IMR-90 (cell line): ENCODE data around the gene TARS3. TPM values are rescaled to one million over a fixed set of nuclear protein-coding genes. Genes with fewer than 3 reads are reported as not detected.
"Not testable (repeated sequence)": the region's sequence is repeated elsewhere in the genome, so short reads cannot be mapped to it uniquely, and the experiment has no call there.

Experiments
- ATAC-seq: fragments of 200-7000 bp; cut with Tn5 transposase; 2 replicates; pipeline ENCODE4 v1.9.1; 2020; ENCODE audit warnings: low read depth, mild to moderate bottlenecking, moderate library complexity
- BruUV-seq: library from RNA; stranded (reverse); fragments of 400-500 nt; replicated peaks from 2 replicates; lab custom pipeline; 2021; lab: Mats Ljungman, UMichigan
- CTCF ChIA-PET: fragments of 300-600 bp; formaldehyde crosslinking; extraction: SDS; loops from one replicate; lab custom pipeline; 2021; ENCODE audit warnings: antibody characterized with exemption; lab: Yijun Ruan, JAX
- POLR2A ChIA-PET: fragments of 300-600 bp; sonication (Branson Sonifier 250); formaldehyde crosslinking; loops from one replicate; lab custom pipeline; 2022; ENCODE audit warnings: antibody characterized with exemption; ENCODE audit not compliant: unreplicated experiment; lab: Charles Lee
- DNase-seq: peaks from one replicate; pipeline ENCODE4 v3.0.0; 2013
- H2AFZ ChIP-seq: replicated peaks from 2 replicates; pipeline ENCODE3; 2013; ENCODE audit warnings: low read length, mild to moderate bottlenecking; ENCODE audit not compliant: poor library complexity
- H2AK5ac ChIP-seq: 2 replicates; pipeline ENCODE4 v1.6.1; 2013; ENCODE audit warnings: low read depth, low read length, inconsistent platforms
- H2AK9ac ChIP-seq: replicated peaks from 2 replicates; pipeline ENCODE3; 2013; ENCODE audit warnings: mild to moderate bottlenecking, low read depth, low read length, moderate library complexity; ENCODE audit not compliant: poor library complexity
- H2BK120ac ChIP-seq: 2 replicates; pipeline ENCODE4 v1.6.1; 2013; ENCODE audit warnings: low read depth, low read length, inconsistent platforms
- H2BK15ac ChIP-seq: 3 replicates; pipeline ENCODE4 v1.6.1; 2013; ENCODE audit warnings: low read depth, low read length, inconsistent platforms
- H2BK20ac ChIP-seq: 2 replicates; pipeline ENCODE4 v1.6.1; 2013; ENCODE audit warnings: low read depth, mild to moderate bottlenecking, inconsistent platforms, low read length, moderate library complexity
- H2BK5ac ChIP-seq: 2 replicates; pipeline ENCODE4 v1.6.1; 2013; ENCODE audit warnings: mild to moderate bottlenecking, low read depth, low read length, inconsistent platforms; ENCODE audit not compliant: poor library complexity, severe bottlenecking
- H3K14ac ChIP-seq: replicated peaks from 2 replicates; pipeline ENCODE4 v1.6.1; 2013; ENCODE audit warnings: low read depth, low read length, inconsistent platforms
- H3K18ac ChIP-seq: 2 replicates; pipeline ENCODE4 v1.6.1; 2013; ENCODE audit warnings: low read depth, low read length, control low read depth
- H3K23ac ChIP-seq: 2 replicates; pipeline ENCODE4 v1.6.1; 2013; ENCODE audit warnings: low read depth, low read length, inconsistent platforms
- H3K27ac ChIP-seq: 2 replicates; pipeline ENCODE4 v1.5.1; 2013; ENCODE audit warnings: mild to moderate bottlenecking, control low read depth, low read length; ENCODE audit not compliant: insufficient read depth
- H3K27me3 ChIP-seq: 2 replicates; pipeline ENCODE4 v1.6.1; 2013; ENCODE audit warnings: low read length; ENCODE audit not compliant: control insufficient read depth, insufficient read depth
- H3K36me3 ChIP-seq: 2 replicates; pipeline ENCODE4 v1.6.1; 2013; ENCODE audit warnings: low read length, mixed read lengths; ENCODE audit not compliant: control insufficient read depth, insufficient read depth
- H3K4ac ChIP-seq: 2 replicates; pipeline ENCODE4 v1.6.1; 2013; ENCODE audit warnings: low read depth, low read length, inconsistent platforms
- H3K4me1 ChIP-seq: 2 replicates; pipeline ENCODE4 v1.6.1; 2013; ENCODE audit warnings: low read length, mixed read lengths; ENCODE audit not compliant: control insufficient read depth, insufficient read depth
- H3K4me2 ChIP-seq: 2 replicates; pipeline ENCODE4 v1.6.1; 2013; ENCODE audit warnings: low read depth, mild to moderate bottlenecking, control low read depth, low read length, moderate library complexity
- H3K4me3 ChIP-seq: 2 replicates; pipeline ENCODE4 v1.5.1; 2013; ENCODE audit warnings: low read depth, mild to moderate bottlenecking, control low read depth, low read length, moderate library complexity; ENCODE audit not compliant: insufficient read depth
- H3K56ac ChIP-seq: 2 replicates; pipeline ENCODE4 v1.6.1; 2013; ENCODE audit warnings: low read length, inconsistent platforms; ENCODE audit not compliant: insufficient read depth; ENCODE audit errors: extremely low read depth
- H3K79me1 ChIP-seq, 2 experiments: 2 replicates each; pipeline ENCODE4 v1.6.1; 2013; ENCODE audit warnings: low read length in 2 of 2, inconsistent platforms in 1 of 2, low read depth in 1 of 2
- H3K9ac ChIP-seq: 2 replicates; pipeline ENCODE4 v1.6.1; 2013; ENCODE audit warnings: low read depth, low read length, control low read depth
- H3K9me1 ChIP-seq: 2 replicates; pipeline ENCODE4 v1.6.1; 2013; ENCODE audit warnings: low read length, inconsistent platforms; ENCODE audit not compliant: insufficient read depth
- H3K9me3 ChIP-seq: 2 replicates; pipeline ENCODE4 v1.6.1; 2013; ENCODE audit warnings: low read length; ENCODE audit not compliant: control insufficient read depth, insufficient read depth
- H4K20me1 ChIP-seq: 2 replicates; pipeline ENCODE4 v1.6.1; 2013; ENCODE audit warnings: low read length, inconsistent platforms; ENCODE audit not compliant: insufficient read depth
- H4K5ac ChIP-seq: 2 replicates; pipeline ENCODE4 v1.6.1; 2013; ENCODE audit warnings: mild to moderate bottlenecking, low read depth, low read length, control low read depth
- H4K8ac ChIP-seq, 2 experiments: 2 replicates each; pipeline ENCODE4 v1.6.1; 2013; ENCODE audit warnings: low read depth in 2 of 2, low read length in 2 of 2, control low read depth in 1 of 2, inconsistent platforms in 1 of 2
- H4K91ac ChIP-seq: 2 replicates; pipeline ENCODE4 v1.6.1; 2013; ENCODE audit warnings: low read depth, low read length, inconsistent platforms; ENCODE audit not compliant: insufficient read depth
- WGBS, 2 experiments: methylation state at CpG; one replicate each; pipeline versions ENCODE4 v1.1.5 to v1.1.7; 2013; ENCODE audit warnings: missing lambda C conversion rate in 2 of 2; ENCODE audit not compliant: insufficient read length in 1 of 2; ENCODE audit errors: extremely low coverage in 2 of 2; 5-methylcytosine and 5-hydroxymethylcytosine counted together
- dilution Hi-C: fragments of 300-500 bp; cut with HindIII; formaldehyde crosslinking; loops from one replicate; pipeline ENCODE4 v1.14.3; 2018; ENCODE audit warnings: low sequenced_read_pairs; ENCODE audit not compliant: unreplicated experiment
- in situ Hi-C: fragments of 300-500 bp; cut with MboI; formaldehyde crosslinking; loops from 3 replicates; pipeline ENCODE4 v1.14.3; 2019; ENCODE audit warnings: low sequenced_read_pairs, inconsistent platforms, mixed read lengths
- intact Hi-C: fragments of 100-400 bp; cut with micrococcal nuclease; formaldehyde crosslinking; loops from 2 replicates; pipeline ENCODE4 v1.10.0; 2022
- polyA plus RNA-seq, 3 experiments: library from polyadenylated mRNA; depleted of rRNA; stranded (reverse); fragments of >200 nt; gene quantifications; 2 replicates each; pipeline ENCODE4 v1.2.3, GENCODE V29; 2012; ENCODE audit warnings: low replicate concordance in 1 of 3
- total RNA-seq: library from RNA; depleted of rRNA; stranded (reverse); fragments of >200 nt; gene quantifications from 2 replicates; pipeline ENCODE4 v1.2.3, GENCODE V29; 2012

The TARS3 gene
- total and polyA plus RNA-seq, 2 of the 4 experiments (the other 2 are of a cell fraction): 3.4 to 9.3 TPM

- H3K9me1 ChIP-seq, H3K56ac ChIP-seq, ATAC-seq, H2BK120ac ChIP-seq, H3K27ac ChIP-seq, H3K27me3 ChIP-seq, POLR2A ChIA-PET, CTCF ChIA-PET, H3K4me1 ChIP-seq, H2BK20ac ChIP-seq, BruUV-seq, H3K23ac ChIP-seq, H2BK15ac ChIP-seq, H3K4me2 ChIP-seq, H4K91ac ChIP-seq, H3K79me1 ChIP-seq, dilution Hi-C loops, H2AK5ac ChIP-seq, H3K14ac ChIP-seq, H3K4ac ChIP-seq, H3K18ac ChIP-seq, H2AFZ ChIP-seq, H4K8ac ChIP-seq, H4K20me1 ChIP-seq, H3K36me3 ChIP-seq, H2BK5ac ChIP-seq, DNase-seq, H3K4me3 ChIP-seq, H3K9me3 ChIP-seq, intact Hi-C loops, H2AK9ac ChIP-seq, H4K5ac ChIP-seq, H3K9ac ChIP-seq: not testable (repeated sequence)
- 100% methylated on average over 5 of the region's 7 CpGs; no CpG with 5 or more reads in 1 of the 2 experiments for WGBS, 2 experiments
- in situ Hi-C loops: loop anchor here (10.0 kb wide), 1 partner anchor 1971 kb away; no protein-coding TSS in a partner anchor
These were observed 41.0 kb upstream of the TARS3 start for GRCh38 chr15:101765340-101765671.

GRCh38 chr15:101764669-101765339, 40.5 kb upstream of the TARS3 start:
- H3K4ac ChIP-seq, H4K20me1 ChIP-seq, H2BK15ac ChIP-seq, H3K4me1 ChIP-seq, H3K56ac ChIP-seq, H2AK9ac ChIP-seq, H3K14ac ChIP-seq, H3K4me2 ChIP-seq, dilution Hi-C loops, H3K9me1 ChIP-seq, H3K36me3 ChIP-seq, H2AK5ac ChIP-seq, H2BK120ac ChIP-seq, intact Hi-C loops, H2AFZ ChIP-seq, H3K4me3 ChIP-seq, H3K27ac ChIP-seq, H3K27me3 ChIP-seq, H2BK5ac ChIP-seq, H4K91ac ChIP-seq, H3K9ac ChIP-seq, H3K9me3 ChIP-seq, POLR2A ChIA-PET, DNase-seq, H3K23ac ChIP-seq, BruUV-seq, H4K5ac ChIP-seq, H3K79me1 ChIP-seq, CTCF ChIA-PET, H2BK20ac ChIP-seq, H4K8ac ChIP-seq, H3K18ac ChIP-seq: not testable (repeated sequence)
- in situ Hi-C loops: loop anchor here (10.0 kb wide), 1 partner anchor 1970 kb away; no protein-coding TSS in a partner anchor
- WGBS, 2 experiments: 89% methylated on average over 7 of the region's 23 CpGs; no CpG with 5 or more reads in 1 of the 2 experiments
- peak; percentile 89 for ATAC-seq
